H1 (cell line): ENCODE data around the gene C20orf96. TPM values are rescaled to one million over a fixed set of nuclear protein-coding genes. Genes with fewer than 3 reads are reported as not detected.

Experiments
- CHD2 ChIP-seq: IDR thresholded peaks from 2 replicates; pipeline ENCODE4 v1.6.1; 2012; ENCODE audit warnings: low read length, improper control_type of control experiment
- CTCF ChIP-seq, 3 experiments: IDR thresholded peaks; 1 replicate in 2 of 3; 2 replicates in 1 of 3; pipeline versions ENCODE4 v1.5.1 to v1.6.1; 2011; ENCODE audit warnings: low read length in 3 of 3, mild to moderate bottlenecking in 3 of 3, inconsistent platforms in 2 of 3, low read depth in 1 of 3, moderate library complexity in 1 of 3; ENCODE audit not compliant: insufficient read depth in 1 of 3; ENCODE audit errors: control extremely low read depth in 1 of 3
- EZH2 ChIP-seq: fragments of 200-600 bp; sonication (generic); IDR thresholded peaks from 2 replicates; pipeline ENCODE4 v1.7.1; 2012; ENCODE audit warnings: low read depth, mild to moderate bottlenecking, moderate library complexity, low read length, inconsistent platforms; ENCODE audit not compliant: severe bottlenecking
- GABPA ChIP-seq: IDR thresholded peaks from 2 replicates; pipeline ENCODE4 v1.6.1; 2011; ENCODE audit warnings: mild to moderate bottlenecking, low read length, moderate library complexity, borderline replicate concordance; ENCODE audit not compliant: insufficient read depth
- POLR2AphosphoS5 ChIP-seq: IDR thresholded peaks from 2 replicates; pipeline ENCODE4 v1.6.1; 2011; ENCODE audit warnings: low read depth, low read length
- RFX5 ChIP-seq: IDR thresholded peaks from 2 replicates; pipeline ENCODE4 v1.6.1; 2011; ENCODE audit warnings: low read depth, low read length, improper control_type of control experiment, borderline replicate concordance
- RNF2 ChIP-seq: fragments of 200-900, 300-1000 bp; sonication (generic); IDR thresholded peaks from 2 replicates; pipeline ENCODE4 v1.7.1; 2016; ENCODE audit warnings: borderline replicate concordance, low read depth, mild to moderate bottlenecking, antibody characterized with exemption, low read length; ENCODE audit not compliant: poor library complexity, severe bottlenecking; ENCODE audit errors: missing control alignments
- USF2 ChIP-seq: IDR thresholded peaks from 2 replicates; pipeline ENCODE4 v1.6.1; 2011; ENCODE audit warnings: low read length, improper control_type of control experiment
- polyA plus RNA-seq, 7 experiments: library from polyadenylated mRNA; depleted of rRNA in 3 of 7; stranded (reverse) in 5 of 7; unstranded in 2 of 7; fragments of >200 nt in 5 of 7; fragments of 200-250 nt in 2 of 7; gene quantifications; 1 replicate in 5 of 7; 2 replicates in 1 of 7; 4 replicates in 1 of 7; pipeline versions ENCODE4 v1.2.1 to v1.2.3, GENCODE V29; 2011 to 2013; ENCODE audit warnings: missing spikeins in 2 of 7, mixed read lengths in 2 of 7
- total RNA-seq: library from RNA; stranded (reverse); fragmentation: NEBNext Ultra II Directional; extraction: Animal tissue kit (Norgen Biotek cat#: 25700); gene quantifications from 2 replicates; pipeline ENCODE4 v1.2.1, GENCODE V29; 2021

The C20orf96 gene
- total and polyA plus RNA-seq, 2 of the 8 experiments (the other 6 are each of a cell fraction or from before 2014, with no cell fraction given) = 19.2 to 21.0 TPM

GRCh38 chr20:328975-329695 is 38.6 kb upstream of the C20orf96 start (continued):
- no peak for TF ChIP-seq RFX5
- no peak for TF ChIP-seq POLR2AphosphoS5
- TF ChIP-seq GABPA = no peak
- TF ChIP-seq EZH2 = no peak
- no peak for TF ChIP-seq CTCF (IDR thresholded peaks at IDR 0.05; ENCODE audit: control extremely low read depth in 1 of 3, insufficient read depth in 1 of 3, low read depth in 1 of 3, low read length in 3 of 3)
- no peak for TF ChIP-seq USF2
- TF ChIP-seq RNF2 = no peak
- TF ChIP-seq CHD2 = no peak
- TF ChIP-seq, all 59 proteins: peak for 0
